ENCODE results near the gene KIAA1671.

The KIAA1671 gene

GRCh38 chr22:25192406-25192805, 239.9 kb downstream of the KIAA1671 start:
- no peak for DNase-seq (ENCODE audit: low read depth, low spot score)
- no peak overlapping the region for H3K4me3 ChIP-seq (ENCODE audit: low read depth, low read length)
- POLR2A ChIA-PET: no interaction called here
- TF ChIP-seq CTCF (IDR thresholded peaks at IDR 0.05; ENCODE audit: insufficient read depth, low read length, missing control alignments): no peak
- CTCF ChIA-PET: interaction anchor here (1.8 kb wide), 1 partner anchor 10 kb away, joined by 10 read pairs; no protein-coding TSS in a partner anchor

GRCh38 chr22:25193130-25193529, 240.6 kb downstream of the KIAA1671 start:
- TF ChIP-seq CTCF (IDR thresholded peaks at IDR 0.05; ENCODE audit: insufficient read depth, low read length, missing control alignments): no peak
- POLR2A ChIA-PET: no interaction called here
- CTCF ChIA-PET: interaction anchor here (1.8 kb wide), 1 partner anchor 9 kb away, joined by 10 read pairs; no protein-coding TSS in a partner anchor
- H3K4me3 ChIP-seq (ENCODE audit: low read depth, low read length): no peak overlapping the region
- no peak for DNase-seq (ENCODE audit: low read depth, low spot score)

DNA sequence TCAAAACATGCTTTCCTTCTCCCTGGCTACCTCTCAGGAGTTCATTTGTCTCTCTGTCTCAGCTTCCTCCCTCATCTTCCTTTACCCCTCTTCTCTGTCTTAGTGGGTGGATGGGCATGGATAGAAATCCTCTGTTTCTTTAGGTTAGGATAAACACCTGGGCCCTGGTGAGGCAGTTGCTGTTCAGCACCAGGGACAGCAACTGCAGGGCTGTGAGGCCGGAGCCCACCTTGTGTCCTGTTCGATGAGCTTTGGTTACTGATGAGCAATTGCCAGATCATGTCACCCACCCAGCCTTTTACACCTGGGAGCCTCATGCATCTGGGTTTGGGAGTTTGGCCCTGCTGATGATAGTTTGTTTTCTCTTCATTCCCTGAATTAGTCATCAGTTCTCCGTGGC, 241.0 kb downstream of the KIAA1671 start:
- no peak for TF ChIP-seq CTCF (IDR thresholded peaks at IDR 0.05; ENCODE audit: insufficient read depth, low read length, missing control alignments)
- H3K4me3 ChIP-seq (ENCODE audit: low read depth, low read length): no peak overlapping the region
- DNase-seq (ENCODE audit: low read depth, low spot score): no peak
- POLR2A ChIA-PET: no interaction called here
- CTCF ChIA-PET: interaction anchor here (1.8 kb wide), 1 partner anchor 9 kb away, joined by 10 read pairs; no protein-coding TSS in a partner anchor

- H3K4me3 ChIP-seq (ENCODE audit: low read depth, low read length): no peak overlapping the region
- TF ChIP-seq CTCF (IDR thresholded peaks at IDR 0.05; ENCODE audit: insufficient read depth, low read length, missing control alignments): no peak
- no peak for DNase-seq (ENCODE audit: low read depth, low spot score)
- ChIA-PET CTCF (no interaction called here), POLR2A (interaction anchor here (0.6 kb wide), 1 partner anchor 245 kb away, joined by 3 read pairs; no protein-coding TSS in a partner anchor)
These were observed 243.8 kb downstream of the KIAA1671 start for GRCh38 chr22:25196326-25196725.

DNA sequence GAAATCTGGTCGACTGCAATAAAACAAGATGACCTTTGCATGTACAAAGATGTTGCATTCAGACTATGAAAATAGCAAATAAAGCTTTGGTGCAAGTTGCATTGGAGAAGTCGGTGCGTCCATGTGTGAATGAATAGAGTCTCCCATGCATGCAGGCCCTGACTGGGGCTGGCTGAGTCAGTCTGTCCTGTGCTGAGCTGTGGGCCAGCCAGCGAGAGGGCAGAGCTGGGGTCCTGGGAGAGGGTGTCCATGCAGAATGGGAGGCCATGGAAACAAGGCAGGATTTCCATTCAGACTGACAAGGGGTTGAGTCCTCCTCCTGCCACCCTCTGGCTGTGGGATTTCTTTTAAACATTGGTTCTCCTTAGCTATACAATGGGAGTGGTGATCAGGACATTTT, 244.8 kb downstream of the KIAA1671 start:
- DNase-seq (ENCODE audit: low read depth, low spot score): no peak
- ChIA-PET CTCF (no interaction called here), POLR2A (no interaction called here)
- H3K4me3 ChIP-seq (ENCODE audit: low read depth, low read length): no peak overlapping the region
- no peak for TF ChIP-seq CTCF (IDR thresholded peaks at IDR 0.05; ENCODE audit: insufficient read depth, low read length, missing control alignments)

DNA sequence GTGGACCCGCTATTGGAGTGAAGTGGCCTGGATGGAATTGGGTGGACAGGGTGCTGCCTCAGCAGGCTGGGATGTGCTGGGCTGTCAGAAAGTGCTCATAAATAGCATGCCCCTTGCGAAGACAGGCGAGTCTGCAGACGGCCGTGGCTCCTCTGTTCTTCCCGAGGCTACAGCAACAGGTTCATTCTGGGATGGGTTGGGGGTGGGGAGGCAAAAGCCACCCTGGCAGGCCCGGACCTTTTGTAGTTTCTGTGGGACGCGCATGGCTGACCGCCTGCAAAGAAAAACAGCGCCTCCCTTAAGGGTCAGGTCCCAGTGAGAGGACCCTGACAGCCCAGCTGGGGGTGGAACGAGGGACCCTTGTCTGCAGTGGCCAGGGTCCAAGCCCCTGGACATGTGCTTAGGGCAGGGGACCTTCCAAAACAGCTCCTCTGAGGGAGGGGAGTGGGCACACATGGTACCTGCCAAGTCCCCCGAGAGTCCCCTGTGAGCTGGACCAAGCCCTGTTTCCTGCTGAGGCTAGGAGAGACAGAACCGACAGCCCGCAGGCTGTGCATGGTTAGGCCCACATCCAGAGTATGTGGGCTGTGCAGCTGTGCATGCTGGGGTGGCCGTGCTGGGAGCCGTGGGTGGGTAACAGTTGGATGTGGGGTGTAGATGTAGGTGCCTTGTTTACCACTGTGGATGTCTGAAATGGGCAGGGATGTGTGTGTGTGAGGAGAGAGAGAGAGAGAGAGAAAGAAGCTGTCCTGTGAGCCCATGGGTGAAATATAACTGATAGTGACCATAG, 247.4 kb downstream of the KIAA1671 start, which contains the start of gene CRYBB3:
TSS of gene CRYBB3 (plus strand) at position 128 of the 790 bp plus-strand sequence. CDS start 1,539 bp downstream, outside the sequence.
- POLR2A ChIA-PET: no interaction called here
- TF ChIP-seq CTCF (IDR thresholded peaks at IDR 0.05; ENCODE audit: insufficient read depth, low read length, missing control alignments): no peak
- CTCF ChIA-PET: interaction anchor here (1.2 kb wide), 1 partner anchor 13 kb away, joined by 3 read pairs; no protein-coding TSS in a partner anchor
- no peak for DNase-seq (ENCODE audit: low read depth, low spot score)
- H3K4me3 ChIP-seq (ENCODE audit: low read depth, low read length): no peak within 1 kb of the TSS
